ACHN (cell line): ENCODE results near the gene CABP1.
"Not testable (repeated sequence)": the region's sequence is repeated elsewhere in the genome, so short reads cannot be mapped to it uniquely, and the experiment has no call there.

Source experiments
- DNase-seq: peaks from one replicate; pipeline ENCODE4 v3.0.0-alpha.2; 2015
- in situ Hi-C: cut with HindIII; loops from 2 replicates; pipeline ENCODE4 v1.10.0; 2017; ENCODE audit warnings: low sequenced_read_pairs, low pct_ligation_motif_present, low pct_unique_long_range_greater_than_20kb

CABP1 gene

GRCh38 chr12:120639771-120640721 is at the start of gene CABP1:
Gene CABP1 (plus strand): TSS chr12:120640626. CDS start chr12:120640686, 60 bp downstream.
- DNase-seq = peak; percentile 30
- in situ Hi-C loops = no loop called here

GRCh38 chr12:120590741-120591407 is 49.6 kb upstream of the CABP1 start:
- in situ Hi-C loops = no loop called here
- DNase-seq = no peak

- no peak for DNase-seq
- in situ Hi-C loops = no loop called here
Observed at GRCh38 chr12:120592121-120593049, 48.0 kb upstream of the CABP1 start.

GRCh38 chr12:120596901-120597300 is 43.5 kb upstream of the CABP1 start:
- DNase-seq = no peak
- in situ Hi-C loops = no loop called here

- in situ Hi-C loops = no loop called here
- no peak for DNase-seq
Observed at GRCh38 chr12:120597861-120598260, 42.6 kb upstream of the CABP1 start.

- in situ Hi-C loops = no loop called here
- peak; percentile 87 for DNase-seq
Observed at GRCh38 chr12:120598674-120599463, 41.6 kb upstream of the CABP1 start.

- peak; percentile 29 for DNase-seq
- in situ Hi-C loops = no loop called here
Observed at GRCh38 chr12:120599672-120600552, 40.5 kb upstream of the CABP1 start.

GRCh38 chr12:120602416-120602815 is 38.0 kb upstream of the CABP1 start:
- DNase-seq, in situ Hi-C loops: not testable (repeated sequence)

GRCh38 chr12:120610560-120610959 is 29.9 kb upstream of the CABP1 start:
- no peak for DNase-seq
- in situ Hi-C loops = no loop called here

- in situ Hi-C loops = not testable (repeated sequence)
Observed at GRCh38 chr12:120611534-120611933, 28.9 kb upstream of the CABP1 start.

GRCh38 chr12:120614848-120615247 is 25.6 kb upstream of the CABP1 start:
- in situ Hi-C loops = no loop called here
- no peak for DNase-seq

More at GRCh38 chr12:120611534-120611933, 28.9 kb upstream of the CABP1 start:
- not testable (repeated sequence) for DNase-seq

GRCh38 chr12:120617193-120617592 is 23.2 kb upstream of the CABP1 start:
- DNase-seq, in situ Hi-C loops: not testable (repeated sequence)

- in situ Hi-C loops, DNase-seq: not testable (repeated sequence)
Observed at GRCh38 chr12:120617767-120618166, 22.7 kb upstream of the CABP1 start.

GRCh38 chr12:120618954-120619615 is 21.3 kb upstream of the CABP1 start:
- in situ Hi-C loops = no loop called here
- no peak for DNase-seq

- no peak for DNase-seq
- in situ Hi-C loops = no loop called here
Observed at GRCh38 chr12:120620624-120621023, 19.8 kb upstream of the CABP1 start.
